ENCODE measurements around the gene MBOAT1. TPM values are rescaled to one million over a fixed set of nuclear protein-coding genes. Genes with fewer than 3 reads are reported as not detected.

MBOAT1 gene
- total RNA-seq, 1 donor from 2014 or later = 83.3 TPM

DNA sequence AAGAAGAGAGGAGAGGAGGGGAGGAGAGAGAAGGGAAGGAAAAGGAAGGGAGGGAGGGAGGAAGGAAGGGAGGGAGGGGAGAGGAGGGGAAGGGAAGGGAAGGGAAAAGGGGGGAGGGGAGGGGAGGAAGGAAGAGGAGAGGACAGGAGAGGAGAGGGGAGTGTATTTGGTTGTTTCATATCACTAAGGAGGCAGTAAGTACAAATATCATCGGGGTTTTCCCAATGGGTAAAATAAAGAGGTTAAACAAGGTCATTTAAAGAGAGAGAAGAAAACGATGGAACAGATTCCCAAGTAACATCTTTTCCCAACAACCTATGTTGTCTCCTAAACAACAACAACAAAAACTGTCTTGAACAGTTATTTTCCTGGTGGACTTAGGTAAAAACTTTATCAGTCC, 43.6 kb downstream of the MBOAT1 start:
- H3K4me1 Mint-ChIP-seq (ENCODE audit: unreplicated experiment) = no peaks in the 10 kb centered on the region
- no peak overlapping the region for H3K4me3 Mint-ChIP-seq
- peaks cover 6% of the 10 kb centered on the region for H3K36me3 Mint-ChIP-seq
- no peak for DNase-seq (ENCODE audit: extremely low spot score, unreplicated experiment)
- TF ChIP-seq, protein P1, sequence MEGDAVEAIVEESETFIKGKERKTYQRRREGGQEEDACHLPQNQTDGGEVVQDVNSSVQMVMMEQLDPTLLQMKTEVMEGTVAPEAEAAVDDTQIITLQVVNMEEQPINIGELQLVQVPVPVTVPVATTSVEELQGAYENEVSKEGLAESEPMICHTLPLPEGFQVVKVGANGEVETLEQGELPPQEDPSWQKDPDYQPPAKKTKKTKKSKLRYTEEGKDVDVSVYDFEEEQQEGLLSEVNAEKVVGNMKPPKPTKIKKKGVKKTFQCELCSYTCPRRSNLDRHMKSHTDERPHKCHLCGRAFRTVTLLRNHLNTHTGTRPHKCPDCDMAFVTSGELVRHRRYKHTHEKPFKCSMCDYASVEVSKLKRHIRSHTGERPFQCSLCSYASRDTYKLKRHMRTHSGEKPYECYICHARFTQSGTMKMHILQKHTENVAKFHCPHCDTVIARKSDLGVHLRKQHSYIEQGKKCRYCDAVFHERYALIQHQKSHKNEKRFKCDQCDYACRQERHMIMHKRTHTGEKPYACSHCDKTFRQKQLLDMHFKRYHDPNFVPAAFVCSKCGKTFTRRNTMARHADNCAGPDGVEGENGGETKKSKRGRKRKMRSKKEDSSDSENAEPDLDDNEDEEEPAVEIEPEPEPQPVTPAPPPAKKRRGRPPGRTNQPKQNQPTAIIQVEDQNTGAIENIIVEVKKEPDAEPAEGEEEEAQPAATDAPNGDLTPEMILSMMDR (conservative IDR thresholded peaks at IDR 0.05) = no peak
- H3K27ac Mint-ChIP-seq = no peak overlapping the region
- no peaks in the 10 kb centered on the region for H3K9me3 Mint-ChIP-seq
- no peaks in the 10 kb centered on the region for H3K27me3 Mint-ChIP-seq

- Mint-ChIP-seq H3K36me3 (peaks cover 6% of the 10 kb centered on the region), H3K27me3 (no peaks in the 10 kb centered on the region), H3K4me3 (no peak overlapping the region), H3K9me3 (no peaks in the 10 kb centered on the region), H3K27ac (no peak overlapping the region), H3K4me1 (ENCODE audit: unreplicated experiment) (no peaks in the 10 kb centered on the region)
- TF ChIP-seq, protein P1 (conservative IDR thresholded peaks at IDR 0.05) = no peak
- no peak for DNase-seq (ENCODE audit: extremely low spot score, unreplicated experiment)
Measured at GRCh38 chr6:20167601-20168000, 44.7 kb downstream of the MBOAT1 start.

- no peak overlapping the region for H3K4me3 Mint-ChIP-seq
- H3K27ac Mint-ChIP-seq = no peak overlapping the region
- H3K9me3 Mint-ChIP-seq = no peaks in the 10 kb centered on the region
- no peak for DNase-seq (ENCODE audit: extremely low spot score, unreplicated experiment)
- TF ChIP-seq, protein P1 (conservative IDR thresholded peaks at IDR 0.05) = no peak
- H3K4me1 Mint-ChIP-seq (ENCODE audit: unreplicated experiment) = no peaks in the 10 kb centered on the region
- H3K27me3 Mint-ChIP-seq = no peaks in the 10 kb centered on the region
- H3K36me3 Mint-ChIP-seq = peaks cover 6% of the 10 kb centered on the region
Measured at GRCh38 chr6:20166210-20166609, 46.1 kb downstream of the MBOAT1 start.

GRCh38 chr6:20162515-20162914, 49.8 kb downstream of the MBOAT1 start:
- TF ChIP-seq, protein P1 (conservative IDR thresholded peaks at IDR 0.05) = no peak
- no peaks in the 10 kb centered on the region for H3K9me3 Mint-ChIP-seq
- H3K4me1 Mint-ChIP-seq (ENCODE audit: unreplicated experiment) = peaks cover 10% of the 10 kb centered on the region
- no peak overlapping the region for H3K27ac Mint-ChIP-seq
- H3K36me3 Mint-ChIP-seq = peaks cover 9% of the 10 kb centered on the region
- no peaks in the 10 kb centered on the region for H3K27me3 Mint-ChIP-seq
- H3K4me3 Mint-ChIP-seq = no peak overlapping the region
- DNase-seq (ENCODE audit: extremely low spot score, unreplicated experiment) = no peak

- Mint-ChIP-seq H3K27ac (no peak overlapping the region), H3K27me3 (no peaks in the 10 kb centered on the region), H3K9me3 (no peaks in the 10 kb centered on the region), H3K4me3 (no peak overlapping the region), H3K4me1 (ENCODE audit: unreplicated experiment) (peaks cover 10% of the 10 kb centered on the region), H3K36me3 (peaks cover 5% of the 10 kb centered on the region)
- no peak for DNase-seq (ENCODE audit: extremely low spot score, unreplicated experiment)
- TF ChIP-seq, protein P1 (conservative IDR thresholded peaks at IDR 0.05) = no peak
Measured at GRCh38 chr6:20160541-20161283, 51.6 kb downstream of the MBOAT1 start.
